ENCODE data around the gene PPARGC1A.

DNA sequence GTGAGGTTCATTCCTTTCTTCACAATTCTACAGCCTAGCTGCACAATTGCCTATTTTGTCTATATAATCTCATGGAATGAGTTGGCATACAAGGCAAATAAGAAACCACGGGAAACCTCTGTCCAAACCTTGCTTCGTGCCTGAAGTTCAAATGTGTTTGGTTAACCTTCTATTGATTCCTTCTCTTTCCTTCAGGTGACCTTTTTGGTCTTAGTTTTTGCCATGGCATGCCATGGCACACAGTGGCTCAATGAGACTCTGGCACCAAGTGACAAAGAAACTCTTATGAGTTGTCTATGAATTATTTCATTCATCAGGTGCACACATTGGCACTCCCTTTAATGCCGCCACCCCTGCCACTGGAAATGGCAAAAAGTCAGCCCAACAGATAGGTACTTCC is 101.8 kb downstream of the PPARGC1A start:
- TF ChIP-seq POLR2A (IDR thresholded peaks at IDR 0.05; ENCODE audit: low read depth, low read length) (no peak), TAF1 (IDR thresholded peaks at IDR 0.05; ENCODE audit: borderline replicate concordance, low read depth, low read length) (no peak), POLR2AphosphoS5 (IDR thresholded peaks at IDR 0.05; ENCODE audit: low read depth, low read length) (no peak)
